Astrocyte (in vitro differentiated cells and primary cell): Measurements from ENCODE around the gene CXorf65. TPM values are rescaled to one million over a fixed set of nuclear protein-coding genes. Genes with fewer than 3 reads are reported as not detected.
A peak's percentile ranks its signal among the peaks of the same experiment; 100 is the strongest.

Source experiments
- DNase-seq: peaks from one replicate; pipeline ENCODE4 v3.0.0-alpha.2; 2010; ENCODE audit warnings: low read depth
- FAIRE-seq: peaks from 2 replicates; lab custom pipeline; 2011; peaks lifted over from hg19 to GRCh38; lab: Jason Lieb, UNC
- H2AFZ ChIP-seq: 2 replicates; pipeline ENCODE4 v1.6.0; 2012; ENCODE audit warnings: low read depth, low read length, inconsistent platforms
- H3K27ac ChIP-seq: 2 replicates; pipeline ENCODE4 v1.5.1; 2011; ENCODE audit warnings: low read depth, low read length, inconsistent platforms
- H3K27me3 ChIP-seq: 2 replicates; pipeline ENCODE4 v1.6.0; 2011; ENCODE audit warnings: low read length, inconsistent platforms; ENCODE audit not compliant: insufficient read depth
- H3K36me3 ChIP-seq: 2 replicates; pipeline ENCODE4 v1.5.1; 2011; ENCODE audit warnings: low read length, inconsistent platforms; ENCODE audit not compliant: insufficient read depth
- H3K4me1 ChIP-seq: 2 replicates; pipeline ENCODE4 v1.5.1; 2011; ENCODE audit warnings: low read length, inconsistent platforms; ENCODE audit not compliant: insufficient read depth
- H3K4me2 ChIP-seq: 2 replicates; pipeline ENCODE4 v1.6.0; 2012; ENCODE audit warnings: low read length, inconsistent platforms
- H3K4me3 ChIP-seq: 2 replicates; pipeline ENCODE4 v1.5.1; 2011; ENCODE audit warnings: low read depth, mild to moderate bottlenecking, low read length, inconsistent platforms; ENCODE audit not compliant: insufficient read depth
- H3K79me2 ChIP-seq: 2 replicates; pipeline ENCODE4 v1.6.0; 2012; ENCODE audit warnings: mild to moderate bottlenecking, low read length, inconsistent platforms; ENCODE audit not compliant: insufficient read depth
- H3K9ac ChIP-seq: 2 replicates; pipeline ENCODE4 v1.6.0; 2012; ENCODE audit warnings: mild to moderate bottlenecking, low read length, inconsistent platforms
- H3K9me3 ChIP-seq: 2 replicates; pipeline ENCODE4 v1.5.1; 2012; ENCODE audit warnings: low read depth, mild to moderate bottlenecking, low read length, inconsistent platforms; ENCODE audit not compliant: insufficient read depth
- H4K20me1 ChIP-seq: 2 replicates; pipeline ENCODE4 v1.6.0; 2012; ENCODE audit warnings: low read length, inconsistent platforms; ENCODE audit not compliant: insufficient read depth
- H3K27ac Mint-ChIP-seq: one replicate; pipeline ENCODE4 v1.8.0; 2021; ENCODE audit warnings: mild to moderate bottlenecking, mixed read lengths; ENCODE audit not compliant: unreplicated experiment
- H3K27me3 Mint-ChIP-seq: one replicate; pipeline ENCODE4 v1.8.0; 2021; ENCODE audit warnings: low read depth, mixed read lengths; ENCODE audit not compliant: unreplicated experiment
- H3K36me3 Mint-ChIP-seq: one replicate; pipeline ENCODE4 v1.8.0; 2021; ENCODE audit warnings: low read depth, mixed read lengths; ENCODE audit not compliant: unreplicated experiment
- H3K4me1 Mint-ChIP-seq: one replicate; pipeline ENCODE4 v1.8.0; 2021; ENCODE audit warnings: low read depth, mixed read lengths; ENCODE audit not compliant: unreplicated experiment
- H3K4me3 Mint-ChIP-seq: one replicate; pipeline ENCODE4 v1.8.0; 2021; ENCODE audit warnings: mild to moderate bottlenecking, moderate library complexity, mixed read lengths; ENCODE audit not compliant: unreplicated experiment
- H3K9me3 Mint-ChIP-seq: one replicate; pipeline ENCODE4 v1.8.0; 2021; ENCODE audit warnings: mild to moderate bottlenecking, mixed read lengths; ENCODE audit not compliant: unreplicated experiment
- CTCF ChIP-seq: IDR thresholded peaks from 2 replicates; pipeline ENCODE4 v1.5.1; 2011; ENCODE audit warnings: low read depth, mild to moderate bottlenecking, inconsistent platforms, low read length, moderate library complexity; ENCODE audit not compliant: insufficient read depth
- EZH2 ChIP-seq: IDR thresholded peaks from 2 replicates; pipeline ENCODE4 v1.6.1; 2012; ENCODE audit warnings: mild to moderate bottlenecking, low read length, inconsistent platforms; ENCODE audit not compliant: insufficient read depth
- total RNA-seq: library from RNA; stranded (reverse); gene quantifications from 2 replicates; pipeline ENCODE4 v1.2.1, GENCODE V29; 2021

The CXorf65 gene
- total RNA-seq, 1 donor from 2014 or later = not detected

- Mint-ChIP-seq H3K27me3 (no peaks in the 10 kb centered on the region), H3K27ac (no peak overlapping the region), H3K36me3 (peaks cover 21% of the 10 kb centered on the region), H3K9me3 (no peaks in the 10 kb centered on the region), H3K4me1 (peaks cover 17% of the 10 kb centered on the region), H3K4me3 (no peak overlapping the region)
- FAIRE-seq (no peak), DNase-seq (no peak)
- Histone ChIP-seq H3K4me2 (no peak overlapping the region), H3K27ac (no peak overlapping the region), H4K20me1 (no peaks in the 10 kb centered on the region), H3K79me2 (no peaks in the 10 kb centered on the region), H3K9me3 (no peaks in the 10 kb centered on the region), H3K4me3 (no peak overlapping the region), H3K36me3 (peaks cover 26% of the 10 kb centered on the region), H2AFZ (no peak overlapping the region), H3K4me1 (peaks cover 7% of the 10 kb centered on the region), H3K27me3 (no peaks in the 10 kb centered on the region), H3K9ac (no peak overlapping the region)
- no peak for TF ChIP-seq EZH2
- no peak for TF ChIP-seq CTCF
Observed at GRCh38 chrX:71131510-71131909, 25.0 kb upstream of the CXorf65 start.

- H3K27ac ChIP-seq = no peak overlapping the region
- H3K36me3 ChIP-seq = peaks cover 26% of the 10 kb centered on the region
- H4K20me1 ChIP-seq = no peaks in the 10 kb centered on the region
- H3K4me3 ChIP-seq = no peak overlapping the region
- H3K4me3 Mint-ChIP-seq = peak overlapping the region; percentile 57
- H3K79me2 ChIP-seq = no peaks in the 10 kb centered on the region
- H3K27ac Mint-ChIP-seq = peak overlapping the region; percentile 88
- H3K9ac ChIP-seq = peak overlapping the region; percentile 27
- no peaks in the 10 kb centered on the region for H3K27me3 Mint-ChIP-seq
- H3K27me3 ChIP-seq = no peaks in the 10 kb centered on the region
- FAIRE-seq = peak; percentile 99
- TF ChIP-seq EZH2 = no peak
- TF ChIP-seq CTCF = peak; percentile 64
- no peaks in the 10 kb centered on the region for H3K9me3 ChIP-seq
- H3K36me3 Mint-ChIP-seq = peaks cover 16% of the 10 kb centered on the region
- peaks cover 7% of the 10 kb centered on the region for H3K4me1 ChIP-seq
- peak; percentile 16 for DNase-seq
- no peak overlapping the region for H2AFZ ChIP-seq
- H3K9me3 Mint-ChIP-seq = no peaks in the 10 kb centered on the region
- H3K4me2 ChIP-seq = peak overlapping the region; percentile 11
- peaks cover 17% of the 10 kb centered on the region for H3K4me1 Mint-ChIP-seq
Observed at GRCh38 chrX:71128915-71129765, 22.6 kb upstream of the CXorf65 start.
